ENCODE measurements around the gene SH3TC1.

DNA sequence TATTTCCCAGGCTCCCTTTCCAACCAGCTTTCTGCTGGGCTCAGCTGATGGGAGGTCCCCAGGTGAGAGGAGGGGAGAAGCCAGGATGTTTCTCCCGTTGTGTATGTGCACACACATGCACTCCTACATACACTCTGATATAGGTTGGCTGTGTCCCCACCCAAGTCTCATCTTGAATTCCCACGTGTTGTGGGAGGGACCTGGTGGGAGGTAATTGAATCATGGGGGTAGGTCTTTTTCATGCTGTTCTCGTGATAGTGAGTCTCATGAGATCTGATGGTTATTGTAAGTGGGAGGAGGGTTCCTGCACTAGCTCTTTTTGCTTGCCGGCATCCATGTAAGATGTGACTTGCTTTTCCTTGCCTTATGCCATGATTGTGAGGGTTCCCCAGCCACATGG lies 58.8 kb downstream of the SH3TC1 start:
- TF ChIP-seq EZH2phosphoT487 (IDR thresholded peaks at IDR 0.05; ENCODE audit: borderline replicate concordance, low read length): no peak
- TF ChIP-seq CTCF (IDR thresholded peaks at IDR 0.05; ENCODE audit: low read depth, low read length, poor library complexity, severe bottlenecking): no peak
